ENCODE data around the gene KRTAP13-4.

GRCh38 chr21:30463713-30464112, 33.7 kb downstream of the KRTAP13-4 start:
- no peak for TF ChIP-seq EZH2 (IDR thresholded peaks at IDR 0.05; ENCODE audit: low read length, missing control alignments)
- TF ChIP-seq CTCF (conservative IDR thresholded peaks at IDR 0.05 in 1 of 2, IDR thresholded peaks at IDR 0.05 in 1 of 2; ENCODE audit: low read depth in 1 of 2, low read length in 2 of 2) = no peak

Data from fibroblast of lung (primary cell).